ENCODE data around the gene TMEM86B. TPM values are rescaled to one million over a fixed set of nuclear protein-coding genes. Genes with fewer than 3 reads are reported as not detected.

TMEM86B gene
- total RNA-seq, 3 donors from 2014 or later (not counting 1 experiment from before 2014, with no cell fraction given), result 12.6 to 14.7 (median 14.6) TPM

- no peak overlapping the region for H3K4me3 Mint-ChIP-seq
- Histone ChIP-seq H3K4me3 (ENCODE audit: low read length) (no peak overlapping the region), H3K27ac (ENCODE audit: low read length) (no peak overlapping the region), H3K36me3 (ENCODE audit: control insufficient read depth, insufficient read depth, low read length) (peaks cover 93% of the 10 kb centered on the region), H3K4me1 (ENCODE audit: control insufficient read depth, insufficient read depth, low read length) (peaks cover 5% of the 10 kb centered on the region), H3K27me3 (ENCODE audit: control insufficient read depth, insufficient read depth, low read length) (no peaks in the 10 kb centered on the region), H3K9me3 (ENCODE audit: control insufficient read depth, insufficient read depth, low read length) (no peaks in the 10 kb centered on the region)
- H3K36me3 Mint-ChIP-seq, result peaks cover 7% of the 10 kb centered on the region
- H3K9me3 Mint-ChIP-seq, result no peaks in the 10 kb centered on the region
- intact Hi-C loops (cut with micrococcal nuclease), result no loop called here
- no peak overlapping the region for H3K27ac Mint-ChIP-seq
- DNase-seq (no peak), ATAC-seq (no peak)
- H3K27me3 Mint-ChIP-seq (ENCODE audit: low read depth in 2 of 2), result no peaks in the 10 kb centered on the region
- TF ChIP-seq, protein P1, sequence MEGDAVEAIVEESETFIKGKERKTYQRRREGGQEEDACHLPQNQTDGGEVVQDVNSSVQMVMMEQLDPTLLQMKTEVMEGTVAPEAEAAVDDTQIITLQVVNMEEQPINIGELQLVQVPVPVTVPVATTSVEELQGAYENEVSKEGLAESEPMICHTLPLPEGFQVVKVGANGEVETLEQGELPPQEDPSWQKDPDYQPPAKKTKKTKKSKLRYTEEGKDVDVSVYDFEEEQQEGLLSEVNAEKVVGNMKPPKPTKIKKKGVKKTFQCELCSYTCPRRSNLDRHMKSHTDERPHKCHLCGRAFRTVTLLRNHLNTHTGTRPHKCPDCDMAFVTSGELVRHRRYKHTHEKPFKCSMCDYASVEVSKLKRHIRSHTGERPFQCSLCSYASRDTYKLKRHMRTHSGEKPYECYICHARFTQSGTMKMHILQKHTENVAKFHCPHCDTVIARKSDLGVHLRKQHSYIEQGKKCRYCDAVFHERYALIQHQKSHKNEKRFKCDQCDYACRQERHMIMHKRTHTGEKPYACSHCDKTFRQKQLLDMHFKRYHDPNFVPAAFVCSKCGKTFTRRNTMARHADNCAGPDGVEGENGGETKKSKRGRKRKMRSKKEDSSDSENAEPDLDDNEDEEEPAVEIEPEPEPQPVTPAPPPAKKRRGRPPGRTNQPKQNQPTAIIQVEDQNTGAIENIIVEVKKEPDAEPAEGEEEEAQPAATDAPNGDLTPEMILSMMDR (IDR thresholded peaks at IDR 0.05), result no peak
- peaks cover 5 to 10% of the 10 kb centered on the region in 2 donors for H3K4me1 Mint-ChIP-seq
- WGBS (ENCODE audit: insufficient coverage), result 93% methylated on average over 16 of the region's 16 CpGs
Measured at GRCh38 chr19:55241935-55242464, 13.4 kb upstream of the TMEM86B start.

DNA sequence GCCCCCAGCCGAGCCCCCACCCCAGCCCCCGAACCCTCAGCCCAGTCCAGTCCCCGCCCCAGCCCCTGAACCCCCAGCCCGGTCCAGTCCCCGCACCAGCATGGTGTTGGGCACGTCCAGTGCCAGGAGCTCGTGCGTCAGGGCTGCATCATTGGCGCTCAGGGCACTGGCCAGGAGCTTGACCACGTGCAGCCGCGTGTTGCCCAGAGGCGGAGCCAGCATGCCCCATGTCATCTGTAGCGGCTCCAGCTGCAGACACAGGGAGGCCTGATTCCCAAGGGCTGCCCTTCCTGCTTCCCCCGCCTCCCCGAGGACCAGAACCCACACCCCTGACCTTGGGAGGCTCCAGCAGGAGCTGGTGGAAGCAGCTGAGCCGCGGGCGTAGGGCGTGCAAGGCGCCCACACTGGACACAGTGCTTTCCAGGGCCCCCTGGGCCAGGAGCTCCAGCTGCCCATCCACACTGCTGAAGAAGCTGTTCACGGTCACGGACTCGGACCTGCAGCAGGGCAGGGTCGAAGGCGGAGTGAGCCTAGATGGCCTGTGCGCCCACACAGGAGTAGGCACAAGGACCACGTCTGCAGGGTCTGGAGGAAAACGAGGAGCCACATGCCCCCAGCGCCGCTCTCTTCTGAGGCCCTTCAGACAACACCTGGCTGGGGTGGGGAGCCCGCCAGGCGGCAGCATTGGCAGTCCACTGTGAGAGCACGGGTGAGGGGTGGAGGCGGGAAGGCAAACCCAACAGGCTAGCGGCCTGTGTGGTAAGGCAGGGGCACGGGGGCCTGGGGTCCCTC is 12.8 kb upstream of the TMEM86B start:
- ATAC-seq (no peak), DNase-seq (no peak)

DNA sequence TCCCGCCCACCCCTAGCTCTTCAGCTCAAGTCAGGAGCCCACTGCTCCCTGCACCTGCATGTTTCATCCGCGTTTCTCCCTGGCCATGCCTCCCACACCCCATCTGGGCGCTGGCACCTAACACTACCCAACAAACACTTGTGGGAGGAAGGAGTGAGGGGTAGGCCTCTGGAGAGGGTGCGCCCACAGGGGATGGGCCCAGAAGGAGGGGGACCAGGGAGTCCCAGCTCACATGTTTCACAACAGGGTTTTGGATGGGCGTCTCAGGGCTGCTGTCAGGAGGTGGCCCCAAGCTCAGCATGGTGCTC is 12.1 kb upstream of the TMEM86B start:
- peaks cover 5 to 12% of the 10 kb centered on the region in 2 donors for H3K4me1 Mint-ChIP-seq
- H3K4me3 Mint-ChIP-seq, result no peak overlapping the region
- H3K9me3 ChIP-seq (ENCODE audit: control insufficient read depth, insufficient read depth, low read length), result no peaks in the 10 kb centered on the region
- H3K27me3 Mint-ChIP-seq (ENCODE audit: low read depth in 2 of 2), result no peaks in the 10 kb centered on the region
- no peaks in the 10 kb centered on the region for H3K9me3 Mint-ChIP-seq
- ATAC-seq (no peak), DNase-seq (no peak)
- no peak overlapping the region for H3K4me3 ChIP-seq (ENCODE audit: low read length)
- H3K36me3 Mint-ChIP-seq, result peaks cover 7% of the 10 kb centered on the region
- 94% methylated on average over 3 of the region's 6 CpGs for WGBS (ENCODE audit: insufficient coverage)
- peaks cover 94% of the 10 kb centered on the region for H3K36me3 ChIP-seq (ENCODE audit: control insufficient read depth, insufficient read depth, low read length)
- intact Hi-C loops (cut with micrococcal nuclease), result no loop called here
- H3K4me1 ChIP-seq (ENCODE audit: control insufficient read depth, insufficient read depth, low read length), result no peaks in the 10 kb centered on the region
- no peak overlapping the region for H3K27ac ChIP-seq (ENCODE audit: low read length)
- H3K27ac Mint-ChIP-seq, result no peak overlapping the region
- TF ChIP-seq, protein P1 (IDR thresholded peaks at IDR 0.05), result no peak
- no peaks in the 10 kb centered on the region for H3K27me3 ChIP-seq (ENCODE audit: control insufficient read depth, insufficient read depth, low read length)

More for the DNA sequence above, 12.8 kb upstream of the TMEM86B start:
- Histone ChIP-seq H3K9me3 (ENCODE audit: control insufficient read depth, insufficient read depth, low read length) (no peaks in the 10 kb centered on the region), H3K4me1 (ENCODE audit: control insufficient read depth, insufficient read depth, low read length) (no peaks in the 10 kb centered on the region), H3K27me3 (ENCODE audit: control insufficient read depth, insufficient read depth, low read length) (no peaks in the 10 kb centered on the region), H3K4me3 (ENCODE audit: low read length) (no peak overlapping the region), H3K27ac (ENCODE audit: low read length) (no peak overlapping the region), H3K36me3 (ENCODE audit: control insufficient read depth, insufficient read depth, low read length) (peaks cover 92% of the 10 kb centered on the region)
- no peaks in the 10 kb centered on the region for H3K9me3 Mint-ChIP-seq
- WGBS (ENCODE audit: insufficient coverage), result 95% methylated on average over 37 of the region's 37 CpGs
- peaks cover 7% of the 10 kb centered on the region for H3K36me3 Mint-ChIP-seq
- H3K27me3 Mint-ChIP-seq (ENCODE audit: low read depth in 2 of 2), result no peaks in the 10 kb centered on the region
- H3K4me3 Mint-ChIP-seq, result no peak overlapping the region
- TF ChIP-seq, protein P1 (IDR thresholded peaks at IDR 0.05), result no peak
- no peak overlapping the region for H3K27ac Mint-ChIP-seq
- H3K4me1 Mint-ChIP-seq, result peaks cover 5 to 15% of the 10 kb centered on the region in 2 donors
- intact Hi-C loops (cut with micrococcal nuclease), result no loop called here
